GM12878 (cell line): ENCODE data around the gene CSMD2. TPM values are rescaled to one million over a fixed set of nuclear protein-coding genes. Genes with fewer than 3 reads are reported as not detected.

ENCODE experiments used
- MAX ChIP-seq: IDR thresholded peaks from 2 replicates; pipeline ENCODE4 v1.6.1; 2012; ENCODE audit warnings: low read depth, low read length, improper control_type of control experiment
- MLLT1 ChIP-seq: fragments of 450-650 bp; IDR thresholded peaks from 2 replicates; pipeline ENCODE4 v1.6.1; 2016; ENCODE audit warnings: mild to moderate bottlenecking
- NFIC ChIP-seq: IDR thresholded peaks from 2 replicates; pipeline ENCODE4 v1.6.1; 2012; ENCODE audit warnings: low read depth, mild to moderate bottlenecking, inconsistent platforms, low read length, moderate library complexity
- PBX3 ChIP-seq: IDR thresholded peaks from 2 replicates; pipeline ENCODE4 v1.6.1; 2011; ENCODE audit warnings: mild to moderate bottlenecking, low read depth, low read length, moderate library complexity; ENCODE audit not compliant: insufficient replicate concordance
- RAD51 ChIP-seq: fragments of 450-650 bp; IDR thresholded peaks from 2 replicates; pipeline ENCODE4 v1.6.1; 2016; ENCODE audit warnings: moderate library complexity, mild to moderate bottlenecking, inconsistent platforms
- ZNF687 ChIP-seq: fragments of 450-650 bp; IDR thresholded peaks from 2 replicates; pipeline ENCODE4 v1.6.1; 2017; ENCODE audit warnings: mild to moderate bottlenecking, moderate library complexity
- polyA plus RNA-seq, 11 experiments: library from polyadenylated mRNA; depleted of rRNA in 4 of 11; unstranded in 6 of 11; stranded (reverse) in 5 of 11; fragments of >200 nt; fragmentation: Nextera tagmentation in 4 of 11; fragmentation: Illumina TruSeq in 1 of 11; extraction: Ambion mirVana in 4 of 11; extraction: Trizol in 1 of 11; gene quantifications; 1 replicate in 1 of 11; 2 replicates in 10 of 11; pipeline versions ENCODE4 v1.2.1 to v1.2.3, GENCODE V29; 2011 to 2016; ENCODE audit warnings: inconsistent platforms in 2 of 11, missing spikeins in 2 of 11, low read depth in 1 of 11
- total RNA-seq, 4 experiments: library from RNA; depleted of rRNA in 3 of 4; stranded (reverse); fragments of >200 nt in 3 of 4; fragmentation: Illumina TruSeq in 1 of 4; extraction: Trizol in 1 of 4; gene quantifications; 2 replicates each; pipeline versions ENCODE4 v1.2.1 to v1.2.3, GENCODE V29; 2013 to 2021

Gene CSMD2
- total and polyA plus RNA-seq, 10 of the 15 experiments (the other 5 are each of a cell fraction or from before 2014, with no cell fraction given) = under 0.01 TPM; not detected in 9

- TF ChIP-seq ZNF687 (no peak), MLLT1 (no peak), PBX3 (no peak), MAX (no peak), NFIC (no peak), RAD51 (no peak)
- TF ChIP-seq, all 136 proteins: peak for 0
These were observed 218.2 kb downstream of the CSMD2 start (continued) for GRCh38 chr1:33946836-33947235.
